H1 (cell line): ENCODE results near the gene MRRF. TPM values are rescaled to one million over a fixed set of nuclear protein-coding genes. Genes with fewer than 3 reads are reported as not detected.

Experiments
- CTCF ChIA-PET: fragments of 300-600 bp; sonication (Branson Sonifier 250); formaldehyde crosslinking; loops from one replicate; lab custom pipeline; 2021; ENCODE audit not compliant: partially characterized antibody; lab: Charles Lee
- POLR2A ChIA-PET: fragments of 300-600 bp; sonication (Branson Sonifier 250); formaldehyde crosslinking; loops from one replicate; lab custom pipeline; 2021; ENCODE audit warnings: inconsistent platforms; ENCODE audit not compliant: partially characterized antibody; lab: Charles Lee
- DNase-seq, 2 experiments: peaks; one replicate each; pipeline versions ENCODE4 v3.0.0 to v3.0.0-alpha.2; 2010 to 2022; ENCODE audit warnings: low spot score in 2 of 2, low read depth in 1 of 2, mixed read lengths in 1 of 2
- FAIRE-seq: peaks from 2 replicates; lab custom pipeline; 2011; peaks lifted over from hg19 to GRCh38; lab: Jason Lieb, UNC
- H2AFZ ChIP-seq: 2 replicates; pipeline ENCODE4 v1.8.1; 2012; ENCODE audit warnings: low read length, inconsistent platforms
- H2AK5ac ChIP-seq: 2 replicates; pipeline ENCODE4 v1.6.1; 2013; ENCODE audit warnings: low read depth, low read length
- H2BK120ac ChIP-seq: replicated peaks from 2 replicates; pipeline ENCODE3; 2013; ENCODE audit warnings: low read depth, low read length, inconsistent platforms
- H2BK12ac ChIP-seq: 2 replicates; pipeline ENCODE4 v1.6.1; 2013; ENCODE audit warnings: low read depth, low read length
- H2BK15ac ChIP-seq: 2 replicates; pipeline ENCODE4 v1.6.1; 2013; ENCODE audit warnings: low read length
- H2BK20ac ChIP-seq: 2 replicates; pipeline ENCODE4 v1.6.1; 2013; ENCODE audit warnings: low read length
- H2BK5ac ChIP-seq: 2 replicates; pipeline ENCODE4 v1.6.1; 2013; ENCODE audit warnings: low read depth, low read length
- H3K14ac ChIP-seq: 2 replicates; pipeline ENCODE4 v1.6.1; 2013; ENCODE audit warnings: inconsistent platforms; ENCODE audit not compliant: insufficient read length
- H3K18ac ChIP-seq: 2 replicates; pipeline ENCODE4 v1.6.1; 2013; ENCODE audit warnings: low read length; ENCODE audit errors: extremely low read depth
- H3K23ac ChIP-seq: 2 replicates; pipeline ENCODE4 v1.6.1; 2013; ENCODE audit warnings: inconsistent platforms; ENCODE audit not compliant: insufficient read length
- H3K23me2 ChIP-seq: 2 replicates; pipeline ENCODE4 v1.6.1; 2013; ENCODE audit warnings: low read depth, low read length
- H3K27ac ChIP-seq: 2 replicates; pipeline ENCODE4 v1.6.1; 2011; ENCODE audit warnings: low read depth, low read length, inconsistent platforms
- H3K27me3 ChIP-seq, 4 experiments: replicated peaks in 1 of 4; 1 replicate in 1 of 4; 2 replicates in 3 of 4; pipeline versions ENCODE4 v1.6.1 to v1.8.1; 2011 to 2013; ENCODE audit warnings: low read length in 3 of 4, mild to moderate bottlenecking in 3 of 4, inconsistent platforms in 2 of 4, mixed read lengths in 2 of 4, moderate library complexity in 1 of 4; ENCODE audit not compliant: control insufficient read depth in 3 of 4, insufficient read depth in 3 of 4; ENCODE audit errors: extremely low read depth in 1 of 4
- H3K36me3 ChIP-seq, 4 experiments: 2 replicates each; pipeline versions ENCODE4 v1.6.1 to v1.8.1; 2011 to 2013; ENCODE audit warnings: mild to moderate bottlenecking in 4 of 4, low read length in 3 of 4, moderate library complexity in 2 of 4, control low read depth in 1 of 4, inconsistent platforms in 1 of 4; ENCODE audit not compliant: insufficient read depth in 4 of 4, control insufficient read depth in 2 of 4
- H3K4ac ChIP-seq: replicated peaks from 2 replicates; pipeline ENCODE3; 2013; ENCODE audit warnings: low read length, low read depth, mixed read lengths, inconsistent platforms; ENCODE audit not compliant: insufficient read length
- H3K4me1 ChIP-seq, 4 experiments: replicated peaks in 1 of 4; 1 replicate in 1 of 4; 2 replicates in 3 of 4; pipeline versions ENCODE4 v1.6.1 to v1.8.1; 2011 to 2013; ENCODE audit warnings: low read length in 3 of 4, inconsistent platforms in 2 of 4, mixed read lengths in 1 of 4; ENCODE audit not compliant: insufficient read depth in 4 of 4, control insufficient read depth in 3 of 4
- H3K4me2 ChIP-seq, 2 experiments: 2 replicates each; pipeline versions ENCODE4 v1.6.1 to v1.8.1; 2011 to 2013; ENCODE audit warnings: low read depth in 2 of 2, low read length in 2 of 2, control low read depth in 1 of 2, inconsistent platforms in 1 of 2, mild to moderate bottlenecking in 1 of 2; ENCODE audit not compliant: insufficient read depth in 1 of 2
- H3K4me3 ChIP-seq, 4 experiments: fragments of 200-600, 300-600 bp in 1 of 4; sonication (generic), shearing (Covaris generic), sonication (Bioruptor Twin) in 1 of 4; 2 replicates each; pipeline versions ENCODE4 v1.5.1 to v1.8.1; 2011 to 2016; ENCODE audit warnings: low read length in 4 of 4, low read depth in 3 of 4, control low read depth in 2 of 4, inconsistent platforms in 2 of 4, mild to moderate bottlenecking in 2 of 4, mixed read lengths in 1 of 4, moderate library complexity in 1 of 4; ENCODE audit not compliant: insufficient read depth in 2 of 4; ENCODE audit errors: extremely low read depth in 1 of 4
- H3K56ac ChIP-seq: replicated peaks from 2 replicates; pipeline ENCODE3; 2013; ENCODE audit warnings: low read depth, mild to moderate bottlenecking, mixed read lengths, low read length, inconsistent platforms; ENCODE audit not compliant: insufficient read length
- H3K79me1 ChIP-seq: 2 replicates; pipeline ENCODE4 v1.6.1; 2013; ENCODE audit warnings: low read depth, low read length, control low read depth
- H3K79me2 ChIP-seq, 2 experiments: 2 replicates each; pipeline versions ENCODE4 v1.6.1 to v1.8.1; 2012 to 2013; ENCODE audit warnings: low read length in 2 of 2, mild to moderate bottlenecking in 2 of 2, inconsistent platforms in 1 of 2; ENCODE audit not compliant: insufficient read depth in 2 of 2, control insufficient read depth in 1 of 2
- H3K9ac ChIP-seq, 4 experiments: replicated peaks in 1 of 4; 1 replicate in 1 of 4; 2 replicates in 3 of 4; pipeline versions ENCODE4 v1.6.1 to v1.8.1; 2011 to 2013; ENCODE audit warnings: low read depth in 3 of 4, low read length in 3 of 4, control low read depth in 2 of 4, mild to moderate bottlenecking in 2 of 4, moderate library complexity in 2 of 4, inconsistent platforms in 1 of 4; ENCODE audit errors: extremely low read depth in 1 of 4
- H3K9me3 ChIP-seq, 2 experiments: 2 replicates each; pipeline versions ENCODE4 v1.6.1 to v1.8.1; 2012 to 2013; ENCODE audit warnings: mild to moderate bottlenecking in 2 of 2, moderate library complexity in 2 of 2, control low read depth in 1 of 2, inconsistent platforms in 1 of 2, low read depth in 1 of 2, low read length in 1 of 2, mixed read lengths in 1 of 2; ENCODE audit not compliant: insufficient read depth in 2 of 2
- H4K20me1 ChIP-seq, 2 experiments: replicated peaks in 1 of 2; 2 replicates each; pipeline versions ENCODE3 to v1.8.1; 2011 to 2013; ENCODE audit warnings: inconsistent platforms in 2 of 2, low read length in 2 of 2, mild to moderate bottlenecking in 1 of 2; ENCODE audit not compliant: insufficient read depth in 2 of 2, control insufficient read depth in 1 of 2
- H4K5ac ChIP-seq: 2 replicates; pipeline ENCODE4 v1.6.1; 2013; ENCODE audit warnings: low read length, low read depth, mixed read lengths, inconsistent platforms; ENCODE audit not compliant: insufficient read length
- H4K8ac ChIP-seq: 2 replicates; pipeline ENCODE4 v1.8.0; 2013; ENCODE audit warnings: mild to moderate bottlenecking, moderate library complexity, low read length, inconsistent platforms; ENCODE audit not compliant: insufficient read depth; ENCODE audit errors: extremely low read depth
- H4K91ac ChIP-seq: replicated peaks from 2 replicates; pipeline ENCODE3; 2013; ENCODE audit warnings: low read length, mixed read lengths, inconsistent platforms; ENCODE audit not compliant: insufficient read length
- BACH1 ChIP-seq: IDR thresholded peaks from 2 replicates; pipeline ENCODE4 v1.6.1; 2012; ENCODE audit warnings: low read length, improper control_type of control experiment
- CEBPB ChIP-seq: IDR thresholded peaks from 2 replicates; pipeline ENCODE4 v1.6.1; 2012; ENCODE audit warnings: low read depth, low read length
- CHD1 ChIP-seq: IDR thresholded peaks from 2 replicates; pipeline ENCODE4 v1.6.1; 2012; ENCODE audit warnings: low read depth, low read length, improper control_type of control experiment
- CHD2 ChIP-seq: IDR thresholded peaks from 2 replicates; pipeline ENCODE4 v1.6.1; 2012; ENCODE audit warnings: low read length, improper control_type of control experiment
- EZH2 ChIP-seq: fragments of 200-600 bp; sonication (generic); IDR thresholded peaks from 2 replicates; pipeline ENCODE4 v1.7.1; 2012; ENCODE audit warnings: low read depth, mild to moderate bottlenecking, moderate library complexity, low read length, inconsistent platforms; ENCODE audit not compliant: severe bottlenecking
- HDAC2 ChIP-seq, 2 experiments: fragments of 300-600 bp in 1 of 2; sonication (generic) in 1 of 2; IDR thresholded peaks; 2 replicates each; pipeline ENCODE4 v1.6.1; 2011 to 2012; ENCODE audit warnings: low read depth in 2 of 2, low read length in 2 of 2, mild to moderate bottlenecking in 2 of 2, moderate library complexity in 2 of 2, borderline replicate concordance in 1 of 2, inconsistent platforms in 1 of 2
- JUN ChIP-seq: IDR thresholded peaks from 2 replicates; pipeline ENCODE4 v1.6.1; 2011; ENCODE audit warnings: low read depth, mild to moderate bottlenecking, improper control_type of control experiment, low read length
- MAFK ChIP-seq: IDR thresholded peaks from 2 replicates; pipeline ENCODE4 v1.6.1; 2012; ENCODE audit warnings: low read depth, mild to moderate bottlenecking, improper control_type of control experiment, low read length
- NANOG ChIP-seq: IDR thresholded peaks from 2 replicates; pipeline ENCODE4 v1.6.1; 2011; ENCODE audit warnings: low read length, low read depth, mild to moderate bottlenecking, inconsistent platforms; ENCODE audit not compliant: insufficient read depth, poor library complexity, severe bottlenecking
- RAD21 ChIP-seq, 2 experiments: IDR thresholded peaks in 1 of 2; conservative IDR thresholded peaks in 1 of 2; 2 replicates each; pipeline ENCODE4 v1.6.1; 2011; ENCODE audit warnings: low read depth in 2 of 2, low read length in 2 of 2, improper control_type of control experiment in 1 of 2, inconsistent platforms in 1 of 2, mild to moderate bottlenecking in 1 of 2, moderate library complexity in 1 of 2
- RBBP5 ChIP-seq: IDR thresholded peaks from 2 replicates; pipeline ENCODE4 v1.7.1; 2012; ENCODE audit warnings: low read depth, mild to moderate bottlenecking, inconsistent platforms, low read length, moderate library complexity, borderline replicate concordance
- RFX5 ChIP-seq: IDR thresholded peaks from 2 replicates; pipeline ENCODE4 v1.6.1; 2011; ENCODE audit warnings: low read depth, low read length, improper control_type of control experiment, borderline replicate concordance
- TAF1 ChIP-seq: IDR thresholded peaks from 2 replicates; pipeline ENCODE4 v1.6.1; 2011; ENCODE audit warnings: mild to moderate bottlenecking, low read depth, low read length
- TCF12 ChIP-seq: IDR thresholded peaks from 2 replicates; pipeline ENCODE4 v1.6.1; 2011; ENCODE audit warnings: low read depth, mild to moderate bottlenecking, low read length
- WGBS, 2 experiments: shearing (Covaris generic) in 1 of 2; methylation state at CpG; one replicate each; pipeline versions ENCODE4 v1.1.6 to v1.1.7; 2013 to 2015; ENCODE audit warnings: low lambda C conversion rate in 2 of 2, mixed read lengths in 2 of 2, inconsistent platforms in 1 of 2, low coverage in 1 of 2, missing lambda C conversion rate in 1 of 2; ENCODE audit not compliant: insufficient replicate concordance in 2 of 2, insufficient coverage in 1 of 2, insufficient read length in 1 of 2; ENCODE audit errors: extremely low coverage in 1 of 2, missing lambda C conversion rate in 1 of 2; 5-methylcytosine and 5-hydroxymethylcytosine counted together
- polyA plus RNA-seq, 7 experiments: library from polyadenylated mRNA; depleted of rRNA in 3 of 7; stranded (reverse) in 5 of 7; unstranded in 2 of 7; fragments of >200 nt in 5 of 7; fragments of 200-250 nt in 2 of 7; gene quantifications; 1 replicate in 5 of 7; 2 replicates in 1 of 7; 4 replicates in 1 of 7; pipeline versions ENCODE4 v1.2.1 to v1.2.3, GENCODE V29; 2011 to 2013; ENCODE audit warnings: missing spikeins in 2 of 7, mixed read lengths in 2 of 7
- total RNA-seq: library from RNA; stranded (reverse); fragmentation: NEBNext Ultra II Directional; extraction: Animal tissue kit (Norgen Biotek cat#: 25700); gene quantifications from 2 replicates; pipeline ENCODE4 v1.2.1, GENCODE V29; 2021

The MRRF gene
- total and polyA plus RNA-seq, 2 of the 8 experiments (the other 6 are each of a cell fraction or from before 2014, with no cell fraction given): 29.4 to 47.8 TPM

DNA sequence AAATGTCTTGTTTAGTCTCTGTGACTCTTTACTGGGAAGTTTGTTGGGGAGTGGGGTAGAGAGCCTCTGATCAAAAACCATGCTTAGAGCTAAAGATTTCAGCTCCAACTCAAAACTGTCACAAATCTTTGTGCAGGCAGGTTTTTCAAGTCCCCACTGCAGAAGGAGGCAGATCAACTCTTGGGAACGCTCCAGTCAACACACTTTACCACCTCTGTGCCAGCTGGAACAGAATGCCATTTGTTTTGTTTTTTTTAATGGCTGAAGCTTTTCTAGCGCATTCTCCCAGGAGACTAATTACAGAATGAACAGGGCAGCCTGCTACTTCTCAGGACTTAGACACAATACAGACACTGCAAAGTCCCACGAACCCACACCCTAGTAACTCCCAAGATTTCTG lies 18.0 kb upstream of the MRRF start:
- WGBS, 2 experiments: 81% methylated on average over 3 of the region's 3 CpGs; no CpG with 5 or more reads in 1 of the 2 experiments
- Histone ChIP-seq H3K23ac (no peak overlapping the region), H3K4me2 (no peak overlapping the region)
- TF ChIP-seq CHD1 (no peak), HDAC2 (IDR thresholded peaks at IDR 0.05; ENCODE audit: borderline replicate concordance in 1 of 2, low read depth in 2 of 2, low read length in 2 of 2) (no peak), BACH1 (no peak), JUN (no peak), RFX5 (no peak), NANOG (no peak), TAF1 (no peak), CHD2 (no peak), EZH2 (no peak), TCF12 (no peak), RBBP5 (no peak), MAFK (no peak), RAD21 (IDR thresholded peaks at IDR 0.05 in 1 of 2, conservative IDR thresholded peaks at IDR 0.05 in 1 of 2; ENCODE audit: low read depth in 2 of 2, low read length in 2 of 2) (no peak), CEBPB (no peak)

More for the DNA sequence above, 18.0 kb upstream of the MRRF start:
- Histone ChIP-seq H3K9ac (no peak overlapping the region), H2BK12ac (no peak overlapping the region), H2BK20ac (no peak overlapping the region), H3K4me1 (no peaks in the 10 kb centered on the region), H4K91ac (no peak overlapping the region), H4K8ac (no peak overlapping the region), H2AFZ (no peak overlapping the region), H2BK120ac (no peak overlapping the region), H2AK5ac (no peak overlapping the region), H3K27ac (no peak overlapping the region), H3K4me3 (no peak overlapping the region), H3K9me3 (no peaks in the 10 kb centered on the region), H3K79me2 (no peaks in the 10 kb centered on the region; a peak in 1 of 4 replicates), H3K18ac (no peak overlapping the region), H3K36me3 (peaks cover 2 to 54% (median 25%) of the 10 kb centered on the region in 4 experiments; a peak in 7 of 8 replicates), H3K79me1 (no peaks in the 10 kb centered on the region), H3K27me3 (no peaks in the 10 kb centered on the region), H4K5ac (no peak overlapping the region), H3K23me2 (no peaks in the 10 kb centered on the region), H2BK15ac (no peak overlapping the region), H3K4ac (no peak overlapping the region), H3K56ac (no peak overlapping the region), H3K14ac (no peak overlapping the region), H4K20me1 (peaks cover 0 to 6% of the 10 kb centered on the region in 2 experiments), H2BK5ac (no peak overlapping the region)
- CTCF ChIA-PET: interaction anchor here (0.6 to 0.9 kb wide), 2 partner anchors 18 to 110 kb away, joined by 3 to 4 read pairs; partner anchors contain the start of genes MRRF and RBM18
- POLR2A ChIA-PET: interaction anchor here (0.6 to 1.3 kb wide), 3 partner anchors 20 to 92 kb away, joined by 3 to 5 read pairs (median 3); no protein-coding TSS in a partner anchor
- FAIRE-seq (no peak), DNase-seq (no peak)
